ENCODE measurements around the gene EDEM3. TPM values are rescaled to one million over a fixed set of nuclear protein-coding genes. Genes with fewer than 3 reads are reported as not detected.

The EDEM3 gene
- total and polyA plus RNA-seq, 11 donors = 7.2 to 28.6 (median 17.6) TPM

- Histone ChIP-seq H3K27ac (no peak overlapping the region), H3K4me1 (peaks cover 0 to 15% (median under 1%) of the 10 kb centered on the region in 12 donors), H3K4me3 (no peak overlapping the region), H3K36me3 (peaks cover 0 to 28% (median 26%) of the 10 kb centered on the region in 9 donors), H3K9me3 (no peaks in the 10 kb centered on the region), H3K27me3 (no peaks in the 10 kb centered on the region)
- TF ChIP-seq CTCF (IDR thresholded peaks at IDR 0.05) = no peak
- TF ChIP-seq POLR2A (IDR thresholded peaks at IDR 0.05) = no peak
- ATAC-seq (no peak), DNase-seq (no peak)
- intact Hi-C loops (cut with DNase I) = no loop called here
- 88 to 93% (median 91%) methylated on average over 4 of the region's 4 CpGs for WGBS, 4 donors
These were observed 14.9 kb downstream of the EDEM3 start for GRCh38 chr1:184739796-184740195.

GRCh38 chr1:184739070-184739469, 15.6 kb downstream of the EDEM3 start:
- DNase-seq (no peak), ATAC-seq (no peak)
- Histone ChIP-seq H3K4me1 (peaks cover 0 to 10% (median 0%) of the 10 kb centered on the region in 12 donors), H3K9me3 (no peaks in the 10 kb centered on the region), H3K27me3 (no peaks in the 10 kb centered on the region), H3K27ac (no peak overlapping the region), H3K4me3 (no peak overlapping the region), H3K36me3 (peaks cover 0 to 35% (median 29%) of the 10 kb centered on the region in 9 donors)
- intact Hi-C loops (cut with DNase I) = no loop called here
- WGBS, 4 donors = 96 to 100% (median 99%) methylated on average over 1 of the region's 1 CpG
- TF ChIP-seq CTCF (IDR thresholded peaks at IDR 0.05) = no peak
- no peak for TF ChIP-seq POLR2A (IDR thresholded peaks at IDR 0.05)

GRCh38 chr1:184734980-184735379, 19.7 kb downstream of the EDEM3 start:
- Histone ChIP-seq H3K36me3 (peaks cover 0 to 76% (median 69%) of the 10 kb centered on the region in 9 donors), H3K4me1 (peaks cover 0 to 9% (median 0%) of the 10 kb centered on the region in 12 donors), H3K4me3 (no peak overlapping the region), H3K27me3 (no peaks in the 10 kb centered on the region), H3K27ac (no peak overlapping the region), H3K9me3 (no peaks in the 10 kb centered on the region)
- intact Hi-C loops (cut with DNase I) = no loop called here
- no peak for ATAC-seq
- TF ChIP-seq CTCF (IDR thresholded peaks at IDR 0.05) (no peak), POLR2A (IDR thresholded peaks at IDR 0.05) (no peak)
- no peak for DNase-seq

GRCh38 chr1:184724843-184725242, 29.8 kb downstream of the EDEM3 start:
- DNase-seq = no peak
- intact Hi-C loops (cut with DNase I) = no loop called here
- H3K27ac ChIP-seq = no peak overlapping the region
- peaks cover 0 to 100% (median 87%) of the 10 kb centered on the region in 9 donors for H3K36me3 ChIP-seq
- ATAC-seq = no peak
- no peaks in the 10 kb centered on the region for H3K4me1 ChIP-seq
- H3K4me3 ChIP-seq = no peak overlapping the region
- H3K27me3 ChIP-seq = no peaks in the 10 kb centered on the region
- WGBS, 4 donors = 95 to 99% (median 97%) methylated on average over 3 of the region's 3 CpGs
- H3K9me3 ChIP-seq = no peaks in the 10 kb centered on the region
- TF ChIP-seq POLR2A (IDR thresholded peaks at IDR 0.05) (no peak), CTCF (IDR thresholded peaks at IDR 0.05) (no peak)

Data from heart left ventricle (tissue), 16 donors.